OCI-LY3 (cell line): ENCODE measurements around the gene NVL.

Source experiments
- EZH2phosphoT487 ChIP-seq: fragments of 200-600 bp; shearing (Covaris generic); IDR thresholded peaks from 2 replicates; pipeline ENCODE4 v1.6.1; 2018; ENCODE audit warnings: antibody characterized with exemption, mixed run types, low read depth
- TF ChIP-seq, protein P1 (sequence below): fragments of 200-600, 300-600 bp; sonication (generic); IDR thresholded peaks from 2 replicates; pipeline ENCODE4 v1.5.1; 2014; ENCODE audit warnings: antibody characterized with exemption, low read length, low read depth

DNA sequence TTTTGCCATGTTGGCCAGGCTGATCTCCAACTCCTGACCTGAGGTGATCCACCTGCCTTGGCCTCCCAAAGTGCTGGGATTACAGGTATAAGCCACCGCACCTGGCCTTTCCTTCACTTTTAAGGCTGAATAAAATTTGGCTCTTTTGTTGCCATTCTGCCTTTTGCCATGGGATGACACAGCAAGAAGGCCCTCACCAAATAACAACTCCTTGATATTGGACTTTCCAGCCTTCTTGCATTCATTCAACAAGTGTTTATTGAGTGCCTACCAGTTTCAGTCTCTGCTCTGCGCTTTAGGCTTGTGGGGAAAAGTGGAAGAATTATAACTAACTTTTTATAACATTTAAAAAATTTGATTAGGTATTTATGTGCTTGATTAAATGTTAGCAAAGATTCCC is 1.9 kb upstream of the NVL start:
- TF ChIP-seq, protein P1, sequence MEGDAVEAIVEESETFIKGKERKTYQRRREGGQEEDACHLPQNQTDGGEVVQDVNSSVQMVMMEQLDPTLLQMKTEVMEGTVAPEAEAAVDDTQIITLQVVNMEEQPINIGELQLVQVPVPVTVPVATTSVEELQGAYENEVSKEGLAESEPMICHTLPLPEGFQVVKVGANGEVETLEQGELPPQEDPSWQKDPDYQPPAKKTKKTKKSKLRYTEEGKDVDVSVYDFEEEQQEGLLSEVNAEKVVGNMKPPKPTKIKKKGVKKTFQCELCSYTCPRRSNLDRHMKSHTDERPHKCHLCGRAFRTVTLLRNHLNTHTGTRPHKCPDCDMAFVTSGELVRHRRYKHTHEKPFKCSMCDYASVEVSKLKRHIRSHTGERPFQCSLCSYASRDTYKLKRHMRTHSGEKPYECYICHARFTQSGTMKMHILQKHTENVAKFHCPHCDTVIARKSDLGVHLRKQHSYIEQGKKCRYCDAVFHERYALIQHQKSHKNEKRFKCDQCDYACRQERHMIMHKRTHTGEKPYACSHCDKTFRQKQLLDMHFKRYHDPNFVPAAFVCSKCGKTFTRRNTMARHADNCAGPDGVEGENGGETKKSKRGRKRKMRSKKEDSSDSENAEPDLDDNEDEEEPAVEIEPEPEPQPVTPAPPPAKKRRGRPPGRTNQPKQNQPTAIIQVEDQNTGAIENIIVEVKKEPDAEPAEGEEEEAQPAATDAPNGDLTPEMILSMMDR: no peak
- no peak for TF ChIP-seq EZH2phosphoT487
